Measurements from ENCODE around the gene TNFRSF18. TPM values are rescaled to one million over a fixed set of nuclear protein-coding genes. Genes with fewer than 3 reads are reported as not detected.

TNFRSF18 gene
- total RNA-seq, 1 donor, result 4.3 TPM

DNA sequence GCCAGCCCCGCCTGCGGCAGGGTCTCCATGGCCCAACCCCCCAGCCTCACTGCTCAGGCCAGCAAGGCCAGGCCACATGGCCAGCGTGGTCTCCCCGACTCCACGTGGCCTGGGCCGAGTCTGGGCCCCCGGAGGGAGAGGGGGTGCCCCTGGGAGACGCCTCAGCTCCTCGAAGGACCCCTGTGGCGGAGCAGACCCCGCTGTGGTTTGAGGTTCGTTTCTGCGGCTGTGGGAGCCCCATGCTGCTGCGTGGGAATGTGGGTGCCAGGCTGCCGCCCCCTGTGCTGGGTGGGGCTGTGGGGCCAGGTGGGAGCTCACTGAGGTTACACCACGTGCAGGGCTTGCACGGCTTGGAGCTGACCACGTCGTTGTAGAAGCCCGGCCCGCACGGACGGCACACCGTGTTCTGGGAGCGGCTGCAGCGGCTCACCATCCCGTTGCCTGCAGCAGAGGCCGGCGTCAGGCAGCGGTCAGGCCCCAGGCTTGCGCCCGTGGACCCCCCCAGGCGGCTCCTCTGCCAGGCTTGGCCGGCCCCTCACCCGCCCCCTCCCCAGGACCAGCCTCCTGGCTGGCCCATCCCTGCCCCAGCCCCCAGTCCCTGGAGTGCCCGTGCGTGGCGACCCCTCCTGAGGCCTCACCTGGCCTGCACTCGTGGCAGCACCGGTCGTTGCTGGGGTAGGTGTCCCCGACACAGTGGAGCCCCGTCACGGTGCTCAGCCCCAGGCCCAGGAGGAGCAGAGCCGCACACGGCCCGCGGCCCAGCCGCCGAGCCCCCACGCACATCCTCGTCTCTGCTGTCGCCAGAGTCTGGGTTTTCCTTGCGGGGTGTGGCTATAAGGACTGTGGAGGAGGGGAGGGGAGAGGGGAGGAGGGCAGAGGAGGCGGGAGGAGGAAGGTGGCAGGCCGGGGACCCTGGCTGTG, 7.2 kb upstream of the TNFRSF18 start, which contains the start of gene TNFRSF4:
TNFRSF4 (minus strand) TSS at position 809 of the 921 bp plus-strand sequence; CDS start at position 783, 26 bp downstream.
- DNase-seq (ENCODE audit: low read depth in 2 of 3, low spot score in 2 of 3), result peak in 1 of 3 donors; percentile 57

- DNase-seq (ENCODE audit: low read depth in 2 of 3, low spot score in 2 of 3), result peak in 2 of 3 donors; percentile 75 to 81
Measured at GRCh38 chr1:1212780-1213344, 6.5 kb upstream of the TNFRSF18 start.

GRCh38 chr1:1211541-1212441, 5.4 kb upstream of the TNFRSF18 start:
- DNase-seq (ENCODE audit: low read depth in 2 of 3, low spot score in 2 of 3), result no peak

DNA sequence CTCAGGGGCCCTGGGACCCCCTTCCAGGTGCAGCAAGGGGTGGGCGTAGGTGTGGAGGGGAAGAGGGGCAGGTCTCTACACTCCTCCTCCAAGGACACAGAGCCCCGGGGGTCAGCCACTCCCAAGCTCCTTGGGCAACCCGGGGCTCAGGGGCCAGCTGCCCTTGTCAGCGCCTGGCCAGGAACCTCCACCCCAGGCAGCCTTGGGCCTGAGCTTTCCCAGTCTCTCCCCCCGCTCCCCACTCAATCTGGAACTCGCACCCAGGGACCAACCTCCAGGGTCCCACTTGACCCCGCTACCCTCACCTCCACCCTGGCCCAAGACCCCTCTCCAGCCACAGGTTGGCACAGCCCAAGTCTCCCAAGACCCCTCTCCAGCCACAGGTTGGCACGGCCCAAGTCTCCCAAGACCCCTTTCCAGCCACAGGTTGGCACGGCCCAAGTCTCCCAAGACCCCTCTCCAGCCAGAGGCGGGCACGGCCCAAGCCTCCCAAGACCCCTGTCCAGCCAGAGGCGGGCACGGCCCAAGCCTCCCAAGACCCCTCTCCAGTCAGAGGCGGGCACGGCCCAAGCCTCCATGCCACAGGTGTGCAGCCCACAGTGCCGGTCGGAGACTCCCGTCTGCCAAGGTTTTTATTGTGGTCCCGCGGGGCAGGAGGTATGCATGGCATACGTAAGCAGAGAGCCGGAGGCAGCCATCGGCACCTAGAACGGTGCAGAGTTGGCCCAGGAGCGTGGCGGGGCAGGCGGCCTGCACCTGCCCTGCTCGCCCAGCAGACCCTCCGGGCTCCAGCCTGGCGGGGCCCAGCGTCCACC, 4.5 kb upstream of the TNFRSF18 start:
- DNase-seq (ENCODE audit: low read depth in 2 of 3, low spot score in 2 of 3), result no peak

DNA sequence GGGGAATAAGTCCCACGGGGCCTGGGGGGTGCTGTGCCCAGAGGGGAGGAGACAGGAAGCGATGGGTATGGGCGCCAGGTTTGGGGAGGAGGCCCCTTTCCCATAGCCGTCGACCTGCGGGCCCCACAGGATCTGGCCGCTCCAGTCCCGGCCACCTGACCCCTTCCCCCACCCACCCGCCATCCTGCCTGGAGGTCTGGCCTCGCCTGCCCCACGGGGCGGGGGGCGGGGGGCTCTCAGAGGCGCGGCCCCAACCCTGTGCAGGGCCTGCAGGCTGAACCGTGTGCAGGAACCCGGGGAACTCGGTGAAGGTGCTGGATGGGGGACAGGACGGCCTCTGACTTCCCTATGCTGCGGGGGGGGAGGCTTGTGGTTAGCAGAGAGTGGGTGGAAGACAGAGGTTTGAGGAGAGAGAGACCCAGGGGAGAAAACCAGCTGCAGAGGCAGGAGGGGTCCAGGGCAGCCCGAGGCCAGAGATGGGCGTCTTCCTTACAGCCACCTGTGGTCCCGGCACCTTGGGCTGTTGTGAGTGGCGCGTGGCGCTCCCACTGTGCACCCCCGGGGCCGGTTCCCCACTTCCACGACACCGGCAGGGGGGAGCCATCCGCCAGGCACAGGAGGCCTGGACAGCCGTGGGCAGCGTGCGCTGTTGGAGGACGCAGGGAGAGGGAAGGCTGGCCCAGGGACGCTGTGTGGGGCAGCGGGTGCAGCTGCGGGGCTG, 2.5 kb upstream of the TNFRSF18 start:
- peak in 2 of 3 donors; percentile 78 to 89 for DNase-seq (ENCODE audit: low read depth in 2 of 3, low spot score in 2 of 3)

GRCh38 chr1:1207571-1207892, 1.1 kb upstream of the TNFRSF18 start:
- no peak for DNase-seq (ENCODE audit: low read depth in 2 of 3, low spot score in 2 of 3)

GRCh38 chr1:1206966-1207531, 657 bp upstream of the TNFRSF18 start:
- DNase-seq (ENCODE audit: low read depth in 2 of 3, low spot score in 2 of 3), result no peak

GRCh38 chr1:1205769-1206375, 520 bp downstream of the TNFRSF18 start:
- no peak for DNase-seq (ENCODE audit: low read depth in 2 of 3, low spot score in 2 of 3)

GRCh38 chr1:1204998-1205768, 1.2 kb downstream of the TNFRSF18 start:
- no peak for DNase-seq (ENCODE audit: low read depth in 2 of 3, low spot score in 2 of 3)

DNA sequence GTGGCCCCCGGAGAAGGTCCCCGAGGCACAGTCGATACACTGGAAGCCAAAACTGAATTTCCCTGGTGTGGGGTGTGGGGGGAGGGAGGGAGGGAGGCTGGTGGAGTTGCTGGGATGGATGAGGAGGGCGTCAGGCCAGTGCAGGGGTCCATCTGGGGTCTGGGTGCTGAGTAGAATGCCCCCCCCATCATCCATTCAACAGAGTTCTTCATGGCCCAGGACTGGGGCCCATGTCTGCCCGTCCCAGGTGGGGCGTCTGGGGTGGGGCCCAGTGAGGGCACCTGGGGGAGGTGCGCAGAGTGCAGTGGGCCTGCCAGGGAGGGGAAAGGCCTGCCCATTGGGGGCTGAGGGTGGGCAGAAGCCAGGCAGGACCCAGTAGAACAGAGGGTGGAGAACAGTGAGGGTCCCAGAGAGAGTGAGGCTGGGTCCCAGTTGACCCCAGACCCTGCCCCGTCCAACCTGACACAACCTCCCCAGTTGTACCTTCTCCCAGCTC, 1.9 kb downstream of the TNFRSF18 start:
- no peak for DNase-seq (ENCODE audit: low read depth in 2 of 3, low spot score in 2 of 3)

DNA sequence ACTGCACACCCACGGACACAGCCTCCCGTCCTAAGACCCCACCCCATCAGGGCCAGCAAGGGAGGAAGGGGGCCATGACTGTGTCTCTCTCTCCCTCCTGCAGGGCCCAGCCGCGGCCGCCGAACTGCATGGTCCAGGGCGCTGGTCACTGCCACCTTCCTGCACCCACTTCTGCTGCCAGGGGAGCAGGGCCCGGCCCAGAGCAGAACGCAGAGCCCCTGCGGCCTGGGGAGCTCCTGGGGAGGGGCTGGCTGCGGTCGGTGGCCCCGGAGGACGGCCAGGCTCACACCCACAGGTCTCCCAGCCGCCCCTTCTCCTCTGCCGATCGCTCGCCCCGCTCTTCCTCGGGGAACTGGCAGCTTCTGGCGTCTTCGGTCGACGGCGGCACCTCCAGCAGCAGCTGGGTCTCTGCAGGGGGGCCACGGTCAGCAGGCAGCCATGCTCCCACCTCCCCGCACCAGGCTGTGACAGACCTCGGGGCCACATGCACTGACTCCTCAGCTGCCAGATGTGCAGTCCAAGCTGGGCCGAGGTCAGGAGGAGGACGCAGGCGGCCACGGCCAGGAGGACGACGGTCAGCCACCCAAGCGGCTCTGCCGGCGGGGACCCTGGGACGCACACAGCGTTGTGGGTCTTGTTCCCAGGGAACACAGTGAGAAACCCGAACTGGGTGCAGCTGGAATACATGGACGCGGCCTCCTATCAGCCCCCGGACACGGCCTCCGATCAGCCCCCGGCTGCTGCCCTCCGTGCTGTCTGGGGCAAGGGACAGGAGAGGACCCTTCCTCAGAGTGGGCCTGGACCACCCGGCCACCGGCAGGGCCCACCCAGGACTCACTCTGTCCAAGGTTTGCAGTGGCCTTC, 2.6 kb downstream of the TNFRSF18 start:
- DNase-seq (ENCODE audit: low read depth in 2 of 3, low spot score in 2 of 3), result no peak

GRCh38 chr1:1202831-1203560, 3.4 kb downstream of the TNFRSF18 start:
- no peak for DNase-seq (ENCODE audit: low read depth in 2 of 3, low spot score in 2 of 3)

DNA sequence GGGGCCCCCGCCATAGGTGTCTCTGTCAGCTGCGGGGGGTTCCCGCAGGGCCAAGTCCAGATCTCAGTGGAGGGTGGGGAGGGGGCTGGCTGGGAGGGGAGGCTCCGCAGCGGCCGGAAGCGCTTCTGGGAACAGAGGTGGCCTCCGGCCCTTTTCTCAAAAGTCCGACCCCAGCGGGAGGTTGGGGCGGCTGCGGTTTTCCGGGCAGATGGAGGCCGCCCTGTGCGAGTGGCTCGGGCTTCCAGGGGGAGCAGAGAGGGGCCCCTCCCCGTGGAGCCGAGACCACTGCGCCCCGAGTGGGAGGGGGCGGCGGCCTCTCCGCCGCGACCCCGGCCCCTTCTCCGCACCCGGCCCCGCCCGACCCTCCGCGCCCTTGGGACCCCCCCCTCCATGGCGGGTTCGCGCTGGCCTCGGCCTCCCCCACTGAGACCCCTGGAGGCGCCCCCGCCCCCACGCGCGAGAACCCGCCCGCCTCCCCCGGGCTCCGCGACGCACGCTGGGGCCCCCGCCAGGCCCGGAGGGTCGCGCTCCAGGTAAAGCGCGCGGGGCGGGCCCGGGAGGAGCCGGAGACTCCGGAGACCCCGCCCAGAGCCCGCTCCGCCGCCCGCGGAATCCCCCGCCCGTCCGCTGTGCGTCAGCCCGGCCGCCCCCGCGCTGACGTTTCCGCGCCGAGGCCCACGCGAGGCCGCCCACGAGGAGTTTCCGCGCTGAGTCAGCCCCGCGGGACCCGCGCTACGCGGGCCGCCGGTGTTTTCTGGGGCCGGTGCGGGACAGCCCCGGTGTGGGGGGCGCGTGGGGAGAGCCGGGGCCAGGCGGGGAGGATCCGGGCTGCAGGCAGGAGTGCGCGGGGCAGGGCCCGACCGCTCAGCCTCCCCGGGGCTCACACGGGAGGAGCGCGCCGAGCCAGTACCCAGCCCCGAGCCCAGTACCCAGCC, 5.2 kb downstream of the TNFRSF18 start:
- peak; percentile 55 to 85 (median 83) for DNase-seq (ENCODE audit: low read depth in 2 of 3, low spot score in 2 of 3)

DNA sequence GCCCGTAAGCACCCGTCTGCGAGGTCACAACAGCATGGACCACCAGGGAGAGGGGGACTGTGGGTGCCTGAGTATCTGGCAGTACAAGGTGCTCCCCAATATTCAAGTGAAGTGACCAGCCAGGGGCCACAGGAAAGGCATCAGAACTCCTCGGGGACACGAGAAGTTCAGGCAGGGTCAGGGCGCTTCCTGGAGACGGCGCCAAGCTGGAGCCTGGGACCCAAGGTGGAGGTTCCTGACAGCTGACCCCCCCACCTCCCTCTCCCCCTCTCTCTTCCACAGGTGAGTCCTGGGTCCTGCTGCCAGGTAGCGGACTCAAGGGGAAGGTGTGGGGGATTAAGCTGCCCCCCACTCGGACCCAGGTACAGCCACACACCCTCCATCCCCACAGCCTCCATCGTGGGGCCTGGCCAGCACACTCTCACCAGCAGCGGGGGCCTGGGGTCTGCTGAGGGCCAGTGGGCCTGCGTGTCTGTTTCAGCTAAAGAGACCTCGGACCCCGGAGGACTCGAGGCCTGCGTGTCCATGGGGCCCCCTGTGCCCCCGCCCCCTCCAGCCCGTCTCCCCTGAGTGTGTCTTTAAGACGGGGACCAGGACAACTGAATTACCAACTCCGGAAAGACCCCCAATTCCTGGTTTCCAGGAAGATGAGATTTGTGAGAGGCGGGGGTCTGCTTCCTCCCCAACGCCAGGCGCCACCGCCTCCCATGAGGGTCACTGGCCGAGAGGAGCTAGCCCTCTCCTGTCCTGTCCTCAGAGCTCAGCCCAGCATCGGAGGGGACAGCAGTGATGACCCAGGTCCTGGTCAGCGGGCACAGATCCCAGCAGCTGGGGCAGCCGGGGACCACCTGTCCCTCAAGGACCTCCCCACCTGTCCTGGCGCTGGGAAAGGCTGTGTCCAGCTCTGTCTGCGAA, 6.2 kb downstream of the TNFRSF18 start:
- no peak for DNase-seq (ENCODE audit: low read depth in 2 of 3, low spot score in 2 of 3)

All from hematopoietic multipotent progenitor cell (in vitro differentiated cells).